OCI-LY7 (cell line): ENCODE data around the gene INTS11.

Source experiments
- EZH2phosphoT487 ChIP-seq: fragments of 200-600 bp; sonication (generic); IDR thresholded peaks from 2 replicates; pipeline ENCODE4 v1.6.1; 2018; ENCODE audit warnings: low read depth, borderline replicate concordance, mild to moderate bottlenecking, mixed run types, antibody characterized with exemption, low read length, moderate library complexity, mixed read lengths
- TF ChIP-seq, protein P1 (sequence below): fragments of 200-600 bp; sonication (generic); conservative IDR thresholded peaks from 2 replicates; pipeline ENCODE4 v1.5.1; 2014; ENCODE audit warnings: mild to moderate bottlenecking, antibody characterized with exemption, low read length, moderate library complexity, mixed read lengths

GRCh38 chr1:1314237-1314586 lies 10.2 kb downstream of the INTS11 start:
- TF ChIP-seq, protein P1, sequence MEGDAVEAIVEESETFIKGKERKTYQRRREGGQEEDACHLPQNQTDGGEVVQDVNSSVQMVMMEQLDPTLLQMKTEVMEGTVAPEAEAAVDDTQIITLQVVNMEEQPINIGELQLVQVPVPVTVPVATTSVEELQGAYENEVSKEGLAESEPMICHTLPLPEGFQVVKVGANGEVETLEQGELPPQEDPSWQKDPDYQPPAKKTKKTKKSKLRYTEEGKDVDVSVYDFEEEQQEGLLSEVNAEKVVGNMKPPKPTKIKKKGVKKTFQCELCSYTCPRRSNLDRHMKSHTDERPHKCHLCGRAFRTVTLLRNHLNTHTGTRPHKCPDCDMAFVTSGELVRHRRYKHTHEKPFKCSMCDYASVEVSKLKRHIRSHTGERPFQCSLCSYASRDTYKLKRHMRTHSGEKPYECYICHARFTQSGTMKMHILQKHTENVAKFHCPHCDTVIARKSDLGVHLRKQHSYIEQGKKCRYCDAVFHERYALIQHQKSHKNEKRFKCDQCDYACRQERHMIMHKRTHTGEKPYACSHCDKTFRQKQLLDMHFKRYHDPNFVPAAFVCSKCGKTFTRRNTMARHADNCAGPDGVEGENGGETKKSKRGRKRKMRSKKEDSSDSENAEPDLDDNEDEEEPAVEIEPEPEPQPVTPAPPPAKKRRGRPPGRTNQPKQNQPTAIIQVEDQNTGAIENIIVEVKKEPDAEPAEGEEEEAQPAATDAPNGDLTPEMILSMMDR: no peak
- no peak for TF ChIP-seq EZH2phosphoT487
